HG03469 (cell line): Measurements from ENCODE around the gene WDR73.

ENCODE experiments used
- ATAC-seq: cut with Tn5 transposase; IDR thresholded peaks from one replicate; pipeline ENCODE4 v1.9.1; 2021; ENCODE audit warnings: mild to moderate bottlenecking, moderate library complexity, moderate number of reproducible peaks; ENCODE audit not compliant: unreplicated experiment

WDR73 gene

GRCh38 chr15:84590406-84590805, 63.7 kb downstream of the WDR73 start:
- no peak for ATAC-seq
